22Rv1 (cell line): Measurements from ENCODE around the gene HEMGN.

Experiments
- CTCF ChIP-seq: fragments of 450-650 bp; IDR thresholded peaks from 2 replicates; pipeline ENCODE4 v1.5.1; 2017; ENCODE audit warnings: mild to moderate bottlenecking
- ZFX ChIP-seq: fragments of 450-650 bp; IDR thresholded peaks from 2 replicates; pipeline ENCODE4 v1.6.1; 2017; ENCODE audit warnings: antibody characterized with exemption, borderline replicate concordance

GRCh38 chr9:97962136-97962535 is 24.2 kb upstream of the HEMGN start:
- TF ChIP-seq CTCF: no peak
- TF ChIP-seq ZFX: no peak
